Stimulated activated CD4-positive, alpha-beta T cell treated with anti-CD3 and anti-CD28 coated beads, TNF-alpha, amount 100 ng/mL, for 48 hours (primary cell): Measurements from ENCODE around the gene CRNKL1.

Experiments used
- DNase-seq, 3 donors: peaks; one replicate each; pipeline ENCODE4 v3.0.0-alpha.2; 2020; ENCODE audit warnings: low read depth in 3 of 3

CRNKL1 gene

GRCh38 chr20:20063941-20064702, 11.9 kb upstream of the CRNKL1 start:
- no peak for DNase-seq

- DNase-seq: no peak
Measured at GRCh38 chr20:20060234-20060998, 8.2 kb upstream of the CRNKL1 start.

- no peak for DNase-seq
Measured at GRCh38 chr20:20051767-20052073, 546 bp downstream of the CRNKL1 start.

- no peak for DNase-seq
Measured at GRCh38 chr20:20039752-20040387, 12.4 kb downstream of the CRNKL1 start.

- no peak for DNase-seq
Measured at GRCh38 chr20:20038586-20038985, 13.7 kb downstream of the CRNKL1 start.

GRCh38 chr20:20037960-20038359, 14.3 kb downstream of the CRNKL1 start:
- no peak for DNase-seq

GRCh38 chr20:20036756-20037155, 15.5 kb downstream of the CRNKL1 start:
- no peak for DNase-seq

GRCh38 chr20:20034486-20034885, 17.8 kb downstream of the CRNKL1 start:
- DNase-seq: no peak

GRCh38 chr20:20031790-20032189, 20.5 kb downstream of the CRNKL1 start:
- no peak for DNase-seq

GRCh38 chr20:20027284-20027683, 25.0 kb downstream of the CRNKL1 start:
- no peak for DNase-seq

GRCh38 chr20:20024942-20025341, 27.3 kb downstream of the CRNKL1 start:
- no peak for DNase-seq

GRCh38 chr20:20023395-20023794, 28.9 kb downstream of the CRNKL1 start:
- DNase-seq: no peak

- no peak for DNase-seq
Measured at GRCh38 chr20:20022498-20022897, 29.8 kb downstream of the CRNKL1 start.

- DNase-seq: no peak
Measured at GRCh38 chr20:20021835-20022234, 30.4 kb downstream of the CRNKL1 start.

GRCh38 chr20:20020908-20021307, 31.4 kb downstream of the CRNKL1 start:
- no peak for DNase-seq

- no peak for DNase-seq
Measured at GRCh38 chr20:20019123-20019522, 33.1 kb downstream of the CRNKL1 start.

- no peak for DNase-seq
Measured at GRCh38 chr20:20018366-20018765, 33.9 kb downstream of the CRNKL1 start.

GRCh38 chr20:20017844-20018185, 34.5 kb downstream of the CRNKL1 start:
- DNase-seq: no peak

GRCh38 chr20:20017001-20017843, 35.0 kb downstream of the CRNKL1 start, which contains the start of gene NAA20:
TSS of gene NAA20 (plus strand) at chr20:20017362. CDS start at chr20:20017397, 35 bp downstream.
- DNase-seq: peak; percentile 85 to 90 (median 86)

GRCh38 chr20:20014659-20015058, 37.6 kb downstream of the CRNKL1 start:
- no peak for DNase-seq

- no peak for DNase-seq
Measured at GRCh38 chr20:20012541-20012940, 39.7 kb downstream of the CRNKL1 start.
